Activated CD4-positive, alpha-beta memory T cell treated with anti-CD3 and anti-CD28 coated beads, Interleukin-2, amount 10 ng/mL, durations not matched to agents 7 days and 5 days (primary cell): ENCODE data around the gene EZH1. TPM values are rescaled to one million over a fixed set of nuclear protein-coding genes. Genes with fewer than 3 reads are reported as not detected.
"Not testable (repeated sequence)": the region's sequence is repeated elsewhere in the genome, so short reads cannot be mapped to it uniquely, and the experiment has no call there.

ENCODE experiments used
- CTCF ChIA-PET: fragments of 350-600 bp; sonication (Branson Sonifier 250); formaldehyde crosslinking; loops from one replicate; lab custom pipeline; 2021; ENCODE audit warnings: antibody characterized with exemption, inconsistent platforms; lab: Charles Lee
- POLR2A ChIA-PET: fragments of 350-600 bp; sonication (Branson Sonifier 250); formaldehyde crosslinking; loops from one replicate; lab custom pipeline; 2021; ENCODE audit warnings: antibody characterized with exemption; lab: Charles Lee
- DNase-seq: peaks from one replicate; pipeline ENCODE4 v3.0.0-alpha.2; 2020
- H3K27ac Mint-ChIP-seq: one replicate; pipeline ENCODE4 v1.8.0; 2021; ENCODE audit warnings: mild to moderate bottlenecking, mixed read lengths
- H3K27me3 Mint-ChIP-seq: one replicate; pipeline ENCODE4 v1.8.0; 2021; ENCODE audit warnings: mixed read lengths
- H3K36me3 Mint-ChIP-seq: one replicate; pipeline ENCODE4 v1.8.0; 2021; ENCODE audit warnings: low read depth, mixed read lengths
- H3K4me1 Mint-ChIP-seq: one replicate; pipeline ENCODE4 v1.8.0; 2021; ENCODE audit warnings: mixed read lengths
- H3K4me3 Mint-ChIP-seq: one replicate; pipeline ENCODE4 v1.8.0; 2021; ENCODE audit warnings: mild to moderate bottlenecking, mixed read lengths
- H3K9me3 Mint-ChIP-seq: one replicate; pipeline ENCODE4 v1.8.0; 2021; ENCODE audit warnings: mixed read lengths
- total RNA-seq, 2 experiments: library from RNA; stranded (reverse); gene quantifications; one replicate each; pipeline ENCODE4 v1.2.3, GENCODE V29; 2021

Gene EZH1
- total RNA-seq, 2 experiments from 2014 or later = 51.9 to 55.3 TPM

DNA sequence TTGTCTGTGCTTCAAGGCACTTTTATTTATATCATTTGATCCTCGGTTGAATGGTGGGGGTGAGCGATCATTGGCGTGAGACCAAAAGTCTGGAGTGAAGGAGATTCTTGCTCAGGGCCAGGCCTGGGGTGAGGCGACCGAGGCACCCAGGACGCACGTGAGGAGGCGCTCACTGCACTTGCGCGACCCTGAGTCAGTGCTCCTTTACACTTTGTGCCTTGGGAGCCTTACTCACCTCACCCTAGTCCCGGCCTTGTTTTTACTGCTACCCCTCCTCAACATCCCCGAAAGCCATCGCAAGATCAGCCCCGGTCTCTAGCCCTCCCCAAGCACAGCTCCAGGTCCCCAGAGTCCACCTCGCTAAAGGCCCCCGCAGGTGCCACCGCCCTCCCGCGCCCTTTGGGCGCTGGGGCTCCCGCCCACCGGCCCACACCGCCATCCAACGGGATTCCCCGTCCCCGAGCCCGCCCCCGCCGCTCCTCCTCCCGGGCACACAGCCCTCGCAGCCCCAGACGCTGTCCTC lies 496 bp downstream of the EZH1 start:
- CTCF ChIA-PET = interaction anchor here (0.6 kb wide), 1 partner anchor 1767 kb away, joined by 3 read pairs; no protein-coding TSS in a partner anchor
- POLR2A ChIA-PET = interaction anchor here (1.0 to 1.6 kb wide), 8 partner anchors 9 to 254 kb away, joined by 3 to 7 read pairs (median 3); partner anchors contain the start of genes RAMP2 and RPL27
- DNase-seq = peak; percentile 52

DNA sequence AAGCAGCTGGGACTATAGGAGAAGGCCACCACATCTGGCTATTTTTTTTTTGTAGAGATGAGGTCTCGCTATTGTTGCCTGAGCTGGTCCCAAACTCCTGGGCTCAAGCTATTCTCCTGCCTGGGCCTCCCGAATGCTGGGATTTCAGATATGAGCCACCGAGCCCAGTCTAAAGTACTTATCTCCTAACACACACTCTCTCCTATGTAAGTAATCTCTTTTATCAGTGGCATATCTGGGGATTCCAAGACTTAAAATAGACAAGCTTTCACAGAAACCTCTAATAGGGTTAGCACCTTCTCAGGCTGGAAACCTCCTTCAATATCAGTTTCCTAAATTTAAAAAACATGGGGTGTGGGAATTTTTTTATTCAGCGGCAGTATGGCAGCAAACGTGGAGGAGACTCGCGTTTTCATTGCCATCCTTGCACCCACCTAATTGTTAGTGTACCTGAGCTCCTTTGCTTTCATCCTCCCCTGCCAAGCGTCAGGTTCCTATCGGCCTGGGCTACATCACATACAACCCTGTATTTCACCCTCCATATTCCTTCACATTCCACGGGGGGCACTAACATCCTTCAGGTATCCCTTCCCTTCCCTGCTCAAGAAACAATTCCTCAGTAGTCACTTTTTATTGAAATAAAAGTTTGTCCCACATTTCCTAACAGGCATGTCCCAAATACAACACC lies 1.1 kb downstream of the EZH1 start:
- H3K9me3 Mint-ChIP-seq = no peaks in the 10 kb centered on the region
- peaks cover 17% of the 10 kb centered on the region for H3K4me1 Mint-ChIP-seq
- peak overlapping the region; percentile 88 for H3K27ac Mint-ChIP-seq
- DNase-seq = no peak
- H3K27me3 Mint-ChIP-seq = peaks cover 22% of the 10 kb centered on the region
- CTCF ChIA-PET = interaction anchor here (0.6 to 1.5 kb wide), 3 partner anchors 20 to 1768 kb away, joined by 3 to 4 read pairs (median 3); no protein-coding TSS in a partner anchor
- peak overlapping the region; percentile 98 for H3K4me3 Mint-ChIP-seq
- POLR2A ChIA-PET = interaction anchor here (1.0 to 1.6 kb wide), 8 partner anchors 8 to 254 kb away, joined by 3 to 7 read pairs (median 3); partner anchors contain the start of genes RAMP2 and RPL27
- H3K36me3 Mint-ChIP-seq = peaks cover 3% of the 10 kb centered on the region

More for the DNA sequence above, 496 bp downstream of the EZH1 start:
- Mint-ChIP-seq H3K4me1 (peaks cover 17% of the 10 kb centered on the region), H3K9me3 (no peaks in the 10 kb centered on the region), H3K36me3 (peaks cover 3% of the 10 kb centered on the region), H3K27ac (peak overlapping the region; percentile 88), H3K27me3 (peaks cover 28% of the 10 kb centered on the region), H3K4me3 (peak overlapping the region; percentile 98)

DNA sequence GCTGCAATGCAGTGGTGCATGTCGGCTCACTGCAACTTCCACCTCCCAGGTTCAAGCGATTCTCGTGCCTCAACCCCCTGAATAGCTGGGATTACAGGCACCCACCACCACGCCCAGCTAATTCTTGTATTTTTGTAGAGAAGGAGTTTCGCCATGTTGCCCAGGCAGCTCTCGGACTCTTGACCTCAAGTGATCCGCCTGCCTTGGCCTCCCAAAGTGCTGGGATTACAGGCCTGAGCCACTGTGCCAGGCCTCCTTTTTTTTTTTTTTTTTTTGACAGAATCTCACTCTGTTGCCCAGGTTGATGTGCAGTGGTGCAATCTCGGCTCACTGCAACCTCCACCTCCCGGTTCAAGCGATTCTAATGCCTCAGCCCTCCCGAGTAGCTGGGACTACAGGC lies 1.9 kb downstream of the EZH1 start:
- H3K27ac Mint-ChIP-seq, DNase-seq, H3K36me3 Mint-ChIP-seq, H3K4me3 Mint-ChIP-seq, H3K9me3 Mint-ChIP-seq: not testable (repeated sequence)
- CTCF ChIA-PET = interaction anchor here (0.8 to 1.5 kb wide), 2 partner anchors 21 to 71 kb away, joined by 3 to 4 read pairs; no protein-coding TSS in a partner anchor
- POLR2A ChIA-PET = interaction anchor here (1.2 to 1.6 kb wide), 3 partner anchors 9 to 255 kb away, joined by 3 to 7 read pairs (median 3); partner anchors contain the start of gene RPL27
- H3K27me3 Mint-ChIP-seq = peaks cover 15% of the 10 kb centered on the region
- peaks cover 17% of the 10 kb centered on the region for H3K4me1 Mint-ChIP-seq

DNA sequence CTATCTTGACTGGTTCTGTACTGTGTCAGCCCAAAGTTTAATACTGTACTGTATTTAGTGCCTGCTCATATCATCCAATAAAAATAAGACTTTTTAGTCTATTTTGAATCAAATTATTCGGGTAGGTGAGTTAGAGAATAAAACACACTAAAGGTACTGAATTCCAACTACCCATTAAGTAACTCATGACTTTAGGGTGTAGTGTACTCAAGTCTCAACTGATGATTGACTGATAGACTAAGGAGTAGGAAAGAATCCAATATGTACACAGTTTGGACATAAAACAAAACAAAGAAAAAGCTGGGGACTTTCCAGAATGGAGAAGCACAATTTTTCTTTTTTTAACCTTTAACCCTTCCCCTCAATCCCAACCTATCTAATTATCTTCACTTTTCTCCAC lies 4.1 kb downstream of the EZH1 start:
- no peak for DNase-seq
- Mint-ChIP-seq H3K27ac (no peak overlapping the region), H3K4me1 (peaks cover 17% of the 10 kb centered on the region), H3K27me3 (no peaks in the 10 kb centered on the region), H3K4me3 (no peak overlapping the region), H3K36me3 (peaks cover 3% of the 10 kb centered on the region), H3K9me3 (no peaks in the 10 kb centered on the region)
- ChIA-PET POLR2A (no interaction called here), CTCF (no interaction called here)

DNA sequence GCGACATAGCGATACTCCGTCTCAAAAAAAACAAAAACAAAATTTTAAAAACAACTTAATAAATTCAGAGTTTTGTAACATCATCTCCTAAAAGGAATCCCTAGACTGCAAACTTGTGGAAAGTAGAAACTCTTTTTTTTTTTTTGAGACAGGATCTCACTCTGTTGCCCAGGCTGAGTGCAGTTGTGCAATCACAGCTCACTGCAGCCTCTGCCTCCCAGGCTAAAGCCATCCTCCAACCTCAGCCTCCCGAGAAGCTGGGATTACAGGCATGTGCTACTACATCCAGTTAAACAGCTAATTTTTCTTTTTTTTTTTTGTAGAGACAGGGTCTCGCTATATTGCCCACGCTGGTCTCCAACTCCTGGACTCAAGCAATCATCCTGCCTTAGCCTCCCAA lies 19.7 kb downstream of the EZH1 start:
- H3K36me3 Mint-ChIP-seq = peaks cover 41% of the 10 kb centered on the region
- H3K4me1 Mint-ChIP-seq = peaks cover 2% of the 10 kb centered on the region
- ChIA-PET POLR2A (no interaction called here), CTCF (interaction anchor here (1.1 to 2.9 kb wide), 3 partner anchors 10 to 147 kb away, joined by 3 to 16 read pairs (median 4); no protein-coding TSS in a partner anchor)
- no peaks in the 10 kb centered on the region for H3K9me3 Mint-ChIP-seq
- no peak for DNase-seq
- H3K27ac Mint-ChIP-seq = no peak overlapping the region
- H3K27me3 Mint-ChIP-seq = no peaks in the 10 kb centered on the region
- H3K4me3 Mint-ChIP-seq = no peak overlapping the region

GRCh38 chr17:42723636-42724035 lies 21.2 kb downstream of the EZH1 start:
- CTCF ChIA-PET = no interaction called here

DNA sequence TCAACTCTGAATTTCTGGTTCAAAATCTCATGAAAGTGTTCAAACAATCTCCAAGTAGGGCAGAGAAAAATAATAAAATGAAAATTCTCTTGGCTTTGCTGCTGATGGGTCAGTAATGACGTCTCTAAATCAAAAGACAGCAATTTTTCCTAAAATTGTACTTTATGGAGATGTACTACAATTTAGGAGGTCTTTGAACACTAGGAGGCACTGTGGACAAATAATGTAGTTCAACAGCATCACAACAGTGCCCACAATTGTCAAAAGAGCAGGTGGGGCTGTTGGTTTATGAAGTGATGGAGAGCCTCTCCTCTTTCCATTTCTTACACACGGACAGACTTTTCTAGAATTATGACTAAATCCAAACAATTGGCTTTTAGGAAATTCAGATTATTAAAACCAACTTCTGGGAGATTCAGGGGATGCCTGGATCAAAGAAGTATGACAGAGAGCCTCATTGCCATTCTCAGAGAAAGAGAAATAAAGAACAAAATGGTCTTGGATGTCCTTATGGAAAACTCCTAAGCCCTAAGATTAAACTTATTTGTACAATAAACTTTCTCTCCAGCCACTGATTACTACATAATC lies 23.8 kb downstream of the EZH1 start:
- no peak overlapping the region for H3K4me3 Mint-ChIP-seq
- no peaks in the 10 kb centered on the region for H3K27me3 Mint-ChIP-seq
- ChIA-PET POLR2A (no interaction called here), CTCF (interaction anchor here (0.7 to 3.5 kb wide), 4 partner anchors 7 to 143 kb away, joined by 3 to 20 read pairs (median 6); no protein-coding TSS in a partner anchor)
- H3K36me3 Mint-ChIP-seq = peaks cover 61% of the 10 kb centered on the region
- no peak for DNase-seq
- peaks cover 2% of the 10 kb centered on the region for H3K4me1 Mint-ChIP-seq
- H3K27ac Mint-ChIP-seq = no peak overlapping the region
- no peaks in the 10 kb centered on the region for H3K9me3 Mint-ChIP-seq

More at GRCh38 chr17:42723636-42724035, 21.2 kb downstream of the EZH1 start:
- no peak overlapping the region for H3K4me3 Mint-ChIP-seq
- no peak overlapping the region for H3K27ac Mint-ChIP-seq
- POLR2A ChIA-PET = no interaction called here
- H3K36me3 Mint-ChIP-seq = peaks cover 48% of the 10 kb centered on the region
- no peak for DNase-seq
- H3K9me3 Mint-ChIP-seq = no peaks in the 10 kb centered on the region
- H3K4me1 Mint-ChIP-seq = peaks cover 2% of the 10 kb centered on the region
- no peaks in the 10 kb centered on the region for H3K27me3 Mint-ChIP-seq

DNA sequence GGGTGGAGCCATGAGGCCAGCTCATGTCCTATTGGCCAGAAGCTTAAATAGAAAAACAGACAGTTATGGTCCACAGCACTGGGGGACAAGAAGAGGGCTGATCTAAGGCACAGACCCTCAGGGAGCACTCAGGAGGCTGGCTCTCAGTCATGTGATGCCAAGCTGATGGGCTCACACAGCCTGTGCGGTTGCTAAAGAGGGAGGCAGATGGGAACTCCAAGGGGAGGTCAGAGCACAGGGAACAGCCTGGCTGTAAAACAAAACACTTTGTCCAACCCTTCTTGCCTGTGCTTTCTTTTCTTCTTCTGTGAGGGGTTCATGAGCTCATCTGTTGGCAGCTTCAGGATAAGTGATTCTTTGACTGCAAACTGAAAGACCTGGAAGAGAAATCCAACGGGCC lies 35.3 kb downstream of the EZH1 start:
- Mint-ChIP-seq H3K27me3 (no peaks in the 10 kb centered on the region), H3K4me3 (no peak overlapping the region), H3K27ac (no peak overlapping the region), H3K4me1 (peaks cover 32% of the 10 kb centered on the region), H3K9me3 (no peaks in the 10 kb centered on the region), H3K36me3 (peaks cover 85% of the 10 kb centered on the region)
- CTCF ChIA-PET = interaction anchor here (1.2 to 1.8 kb wide), 2 partner anchors 54 to 131 kb away, joined by 3 to 4 read pairs; no protein-coding TSS in a partner anchor
- POLR2A ChIA-PET = no interaction called here
- no peak for DNase-seq

GRCh38 chr17:42708588-42708987 lies 36.3 kb downstream of the EZH1 start:
- Mint-ChIP-seq H3K27ac (no peak overlapping the region), H3K9me3 (no peaks in the 10 kb centered on the region), H3K36me3 (peaks cover 85% of the 10 kb centered on the region), H3K4me3 (no peak overlapping the region), H3K4me1 (peaks cover 36% of the 10 kb centered on the region), H3K27me3 (no peaks in the 10 kb centered on the region)
- CTCF ChIA-PET = interaction anchor here (1.2 to 1.8 kb wide), 2 partner anchors 55 to 130 kb away, joined by 3 to 4 read pairs; no protein-coding TSS in a partner anchor
- DNase-seq = no peak
- POLR2A ChIA-PET = interaction anchor here (1.3 kb wide), 1 partner anchor 29 kb away, joined by 5 read pairs; no protein-coding TSS in a partner anchor

DNA sequence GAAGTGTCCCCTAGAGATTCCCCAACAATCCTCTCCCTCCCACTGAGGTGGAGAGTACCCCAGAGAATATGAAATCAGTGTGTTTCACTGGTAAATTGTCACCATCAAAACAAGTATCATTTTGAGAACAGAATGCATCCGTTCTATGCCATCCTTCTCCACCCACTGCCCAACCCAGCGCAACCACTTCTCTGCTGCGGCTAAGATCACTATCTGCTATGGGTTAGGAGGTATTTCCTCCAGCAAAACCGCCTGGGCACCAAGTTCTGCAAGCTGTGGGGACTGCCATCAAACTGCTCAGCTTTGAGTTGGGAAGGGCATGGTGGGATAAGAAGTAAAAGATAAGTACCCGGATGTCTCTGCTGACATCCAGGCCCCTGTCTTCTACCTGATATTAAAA lies 38.1 kb downstream of the EZH1 start:
- Mint-ChIP-seq H3K9me3 (no peaks in the 10 kb centered on the region), H3K27me3 (no peaks in the 10 kb centered on the region), H3K36me3 (peaks cover 81% of the 10 kb centered on the region), H3K27ac (peak overlapping the region; percentile 5), H3K4me1 (peaks cover 36% of the 10 kb centered on the region), H3K4me3 (no peak overlapping the region)
- CTCF ChIA-PET = interaction anchor here (0.7 to 1.4 kb wide), 3 partner anchors 53 to 98 kb away, joined by 3 to 4 read pairs (median 4); partner anchors contain the start of gene RETREG3
- POLR2A ChIA-PET = interaction anchor here (0.6 to 1.7 kb wide), 3 partner anchors 9 to 116 kb away, joined by 3 to 7 read pairs (median 4); no protein-coding TSS in a partner anchor
- peak; percentile 76 for DNase-seq

DNA sequence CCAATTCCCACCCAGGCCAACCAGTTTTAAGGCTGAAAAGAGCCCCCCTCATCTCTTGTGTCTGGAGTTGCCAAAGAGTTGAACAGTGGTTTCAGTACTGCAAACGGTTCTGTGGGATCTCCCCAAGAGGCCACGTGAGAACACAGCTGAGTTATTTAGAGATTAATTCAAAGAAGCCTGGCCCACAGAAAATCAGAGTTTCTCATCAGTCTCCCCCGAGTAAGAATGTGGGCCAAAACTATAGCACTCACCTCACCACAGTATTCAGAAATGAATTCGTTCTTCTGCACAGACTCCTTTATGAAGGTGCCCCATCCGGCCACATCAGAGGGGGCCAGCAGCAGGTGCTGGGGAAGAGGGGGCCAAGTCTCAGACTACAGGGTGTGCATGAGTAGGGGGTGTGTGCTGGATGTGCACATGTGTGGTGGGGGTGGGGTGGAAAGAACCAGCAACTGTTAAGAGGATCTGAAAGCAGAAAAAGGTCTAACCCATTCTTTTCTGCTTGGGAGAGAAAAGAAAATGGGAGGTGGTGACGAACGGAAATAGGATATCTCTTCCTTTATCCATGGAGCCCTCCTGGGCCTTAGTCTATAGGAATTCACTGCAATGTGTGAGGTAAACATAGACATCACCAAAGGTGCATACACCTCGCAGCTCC lies 39.9 kb downstream of the EZH1 start:
- Mint-ChIP-seq H3K9me3 (no peaks in the 10 kb centered on the region), H3K4me3 (no peak overlapping the region), H3K36me3 (peaks cover 71% of the 10 kb centered on the region), H3K27ac (no peak overlapping the region), H3K4me1 (peaks cover 36% of the 10 kb centered on the region), H3K27me3 (no peaks in the 10 kb centered on the region)
- ChIA-PET CTCF (interaction anchor here (1.4 kb wide), 1 partner anchor 59 kb away, joined by 3 read pairs; no protein-coding TSS in a partner anchor), POLR2A (interaction anchor here (0.6 to 1.5 kb wide), 4 partner anchors 24 to 281 kb away, joined by 3 read pairs; no protein-coding TSS in a partner anchor)
- DNase-seq = no peak

DNA sequence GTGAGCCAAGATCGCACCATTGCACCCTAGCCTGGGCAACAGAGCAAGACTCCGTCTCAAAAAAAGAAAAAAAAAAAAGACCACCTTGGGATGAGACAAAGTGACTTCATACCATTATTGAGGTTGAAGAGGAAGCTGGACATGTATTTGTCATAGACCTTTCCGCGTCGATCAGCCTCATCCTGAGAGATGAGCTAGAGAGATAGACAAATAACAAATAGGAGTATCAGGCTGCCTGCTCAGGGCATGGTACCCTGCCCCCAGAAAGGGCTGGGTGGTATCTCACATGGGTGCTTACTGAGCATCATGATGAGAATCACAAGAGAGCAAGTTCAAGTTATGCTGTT lies 40.4 kb downstream of the EZH1 start:
- H3K4me1 Mint-ChIP-seq = peaks cover 36% of the 10 kb centered on the region
- no peak overlapping the region for H3K4me3 Mint-ChIP-seq
- no peak overlapping the region for H3K27ac Mint-ChIP-seq
- CTCF ChIA-PET = no interaction called here
- POLR2A ChIA-PET = interaction anchor here (0.6 to 1.5 kb wide), 5 partner anchors 24 to 294 kb away, joined by 3 read pairs; partner anchors contain the start of gene RPL27
- peaks cover 66% of the 10 kb centered on the region for H3K36me3 Mint-ChIP-seq
- no peak for DNase-seq
- no peaks in the 10 kb centered on the region for H3K9me3 Mint-ChIP-seq
- H3K27me3 Mint-ChIP-seq = no peaks in the 10 kb centered on the region
